Esophagus squamous epithelium (tissue), 5 donors: Measurements from ENCODE around the gene PCDH19. TPM values are rescaled to one million over a fixed set of nuclear protein-coding genes. Genes with fewer than 3 reads are reported as not detected.

Experiments
- DNase-seq: peaks from one replicate; lab custom pipeline; 2025; lab: John Stamatoyannopoulos, UW
- H3K27ac ChIP-seq, 4 donors: fragments of 200-600 bp; sonication (generic); one replicate each; pipeline ENCODE4 v1.5.1; 2016 to 2019; ENCODE audit warnings: mild to moderate bottlenecking in 1 of 4
- H3K27me3 ChIP-seq, 4 donors: fragments of 200-600 bp; sonication (generic); 1 replicate in 3 of 4; 2 replicates in 1 of 4; pipeline versions ENCODE4 v1.5.1 to v1.6.0; 2017 to 2021; ENCODE audit warnings: antibody characterized with exemption in 1 of 4
- H3K36me3 ChIP-seq, 3 donors: fragments of 200-600 bp; sonication (generic); one replicate each; pipeline ENCODE4 v1.5.1; 2016 to 2019
- H3K4me1 ChIP-seq, 3 donors: fragments of 200-600 bp; sonication (generic); one replicate each; pipeline ENCODE4 v1.5.1; 2017 to 2019
- H3K4me3 ChIP-seq, 4 donors: fragments of 200-600 bp; sonication (generic); 1 replicate in 3 of 4; 2 replicates in 1 of 4; pipeline ENCODE4 v1.5.1; 2016 to 2019; ENCODE audit warnings: mild to moderate bottlenecking in 2 of 4, moderate library complexity in 1 of 4
- H3K9me3 ChIP-seq, 3 donors: fragments of 200-600 bp; sonication (generic); one replicate each; pipeline ENCODE4 v1.5.1; 2016 to 2019
- POLR2A ChIP-seq, 4 donors: fragments of 450-650 bp; IDR thresholded peaks; one replicate each; pipeline ENCODE4 v1.6.1; 2017; ENCODE audit warnings: antibody characterized with exemption in 4 of 4, mild to moderate bottlenecking in 4 of 4, moderate library complexity in 3 of 4
- WGBS, 2 donors: methylation state at CpG; one replicate each; pipeline ENCODE4 v1.1.5; 2018; 5-methylcytosine and 5-hydroxymethylcytosine counted together
- intact Hi-C: fragments of 100-400 bp; cut with DNase I; formaldehyde crosslinking; loops from one replicate; pipeline ENCODE4 v1.15.0; 2022
- total RNA-seq, 4 donors: library from RNA; depleted of rRNA; stranded (reverse); fragments of >200 nt; gene quantifications; one replicate each; pipeline ENCODE4 v1.1.0, GENCODE V29; 2016
- TF ChIP-seq, protein P1 (sequence below), 6 experiments: fragments of 450-650 bp in 4 of 6; fragments of 200-600 bp in 2 of 6; sonication (generic) in 2 of 6; IDR thresholded peaks; one replicate each; pipeline ENCODE4 v1.5.1; 2016 to 2019; ENCODE audit warnings: antibody characterized with exemption in 6 of 6, mild to moderate bottlenecking in 4 of 6, moderate library complexity in 4 of 6
- donor health status: DM: yes; HTN: yes; CAD: no.

Gene PCDH19
- total RNA-seq, 4 donors from 2014 or later, result 0.08 to 0.76 (median 0.41) TPM

GRCh38 chrX:100355680-100356079 lies 54.4 kb downstream of the PCDH19 start:
- H3K27me3 ChIP-seq, result no peaks in the 10 kb centered on the region
- WGBS, 2 donors, result 56 to 77% methylated on average over 3 of the region's 3 CpGs
- no peaks in the 10 kb centered on the region for H3K9me3 ChIP-seq
- no peak for TF ChIP-seq POLR2A (IDR thresholded peaks at IDR 0.05)
- TF ChIP-seq, protein P1, sequence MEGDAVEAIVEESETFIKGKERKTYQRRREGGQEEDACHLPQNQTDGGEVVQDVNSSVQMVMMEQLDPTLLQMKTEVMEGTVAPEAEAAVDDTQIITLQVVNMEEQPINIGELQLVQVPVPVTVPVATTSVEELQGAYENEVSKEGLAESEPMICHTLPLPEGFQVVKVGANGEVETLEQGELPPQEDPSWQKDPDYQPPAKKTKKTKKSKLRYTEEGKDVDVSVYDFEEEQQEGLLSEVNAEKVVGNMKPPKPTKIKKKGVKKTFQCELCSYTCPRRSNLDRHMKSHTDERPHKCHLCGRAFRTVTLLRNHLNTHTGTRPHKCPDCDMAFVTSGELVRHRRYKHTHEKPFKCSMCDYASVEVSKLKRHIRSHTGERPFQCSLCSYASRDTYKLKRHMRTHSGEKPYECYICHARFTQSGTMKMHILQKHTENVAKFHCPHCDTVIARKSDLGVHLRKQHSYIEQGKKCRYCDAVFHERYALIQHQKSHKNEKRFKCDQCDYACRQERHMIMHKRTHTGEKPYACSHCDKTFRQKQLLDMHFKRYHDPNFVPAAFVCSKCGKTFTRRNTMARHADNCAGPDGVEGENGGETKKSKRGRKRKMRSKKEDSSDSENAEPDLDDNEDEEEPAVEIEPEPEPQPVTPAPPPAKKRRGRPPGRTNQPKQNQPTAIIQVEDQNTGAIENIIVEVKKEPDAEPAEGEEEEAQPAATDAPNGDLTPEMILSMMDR (IDR thresholded peaks at IDR 0.05), result no peak
- no peak overlapping the region for H3K27ac ChIP-seq
- intact Hi-C loops, result no loop called here
- no peak for DNase-seq
- no peaks in the 10 kb centered on the region for H3K4me1 ChIP-seq
- no peaks in the 10 kb centered on the region for H3K36me3 ChIP-seq
- no peak overlapping the region for H3K4me3 ChIP-seq

DNA sequence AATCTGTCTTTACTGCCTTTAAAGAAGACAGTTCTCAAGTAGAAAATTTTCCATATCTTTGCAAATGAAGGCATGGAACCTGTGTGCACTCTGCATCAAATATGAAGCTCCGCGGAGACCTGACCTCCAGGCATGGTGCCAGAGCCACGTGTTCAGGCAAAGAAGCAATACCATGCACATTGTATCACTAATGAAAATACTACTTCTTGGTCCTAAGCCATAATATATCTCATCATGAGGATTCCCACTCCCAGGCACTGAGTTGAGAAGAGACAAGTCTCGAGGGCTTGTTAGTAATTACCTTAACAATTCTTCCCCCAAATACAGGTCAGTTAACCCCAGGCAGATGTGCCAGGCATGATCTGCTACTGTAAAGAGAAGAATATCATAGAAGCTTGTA lies 56.7 kb downstream of the PCDH19 start:
- no peak for DNase-seq
- WGBS, 2 donors, result 11 to 52% methylated on average over 3 to 4 of the region's 4 CpGs
- Histone ChIP-seq H3K9me3 (no peaks in the 10 kb centered on the region), H3K27ac (no peak overlapping the region), H3K27me3 (no peaks in the 10 kb centered on the region), H3K4me3 (no peak overlapping the region), H3K4me1 (no peaks in the 10 kb centered on the region), H3K36me3 (no peaks in the 10 kb centered on the region)
- intact Hi-C loops, result no loop called here
- no peak for TF ChIP-seq POLR2A (IDR thresholded peaks at IDR 0.05)
- TF ChIP-seq, protein P1 (IDR thresholded peaks at IDR 0.05), result no peak

DNA sequence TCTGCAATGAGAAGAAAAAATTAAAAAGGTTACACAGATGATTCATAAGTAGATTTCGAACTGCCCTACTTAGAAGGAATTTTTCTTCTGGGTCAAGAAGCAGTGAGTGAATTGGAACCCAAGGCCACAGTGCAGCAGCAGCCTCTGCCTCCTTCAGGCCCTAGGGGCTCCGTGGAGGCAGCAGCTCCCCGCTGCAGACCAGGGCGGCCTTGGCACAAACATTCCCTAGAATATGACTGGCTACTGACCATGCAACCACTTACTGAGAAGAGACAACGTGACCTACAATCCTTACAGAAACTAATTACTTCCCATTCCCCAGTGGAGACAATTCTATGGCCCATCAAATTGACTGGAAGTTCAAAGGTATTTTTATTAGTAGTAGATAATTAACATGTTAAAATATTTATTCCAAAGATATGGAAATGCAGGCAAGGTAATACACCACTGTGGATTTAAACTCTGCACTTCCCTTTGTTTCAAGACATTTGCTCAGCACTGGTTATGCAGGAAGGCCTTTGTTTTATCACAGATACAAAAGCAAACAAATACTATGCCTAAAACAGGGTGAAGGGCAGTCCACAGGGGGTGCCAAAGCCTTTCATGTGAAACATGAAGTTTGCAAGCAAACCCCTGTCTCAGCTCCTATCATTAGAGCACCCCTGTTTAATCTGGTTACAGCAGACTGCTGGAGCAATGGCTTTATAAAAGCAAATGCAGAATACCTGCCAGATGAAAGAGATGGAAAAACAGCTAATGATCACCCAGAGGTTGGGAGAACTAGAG lies 59.2 kb downstream of the PCDH19 start:
- Histone ChIP-seq H3K27ac (no peak overlapping the region), H3K36me3 (no peaks in the 10 kb centered on the region), H3K9me3 (no peaks in the 10 kb centered on the region), H3K4me3 (no peak overlapping the region), H3K27me3 (no peaks in the 10 kb centered on the region), H3K4me1 (no peaks in the 10 kb centered on the region)
- no peak for TF ChIP-seq POLR2A (IDR thresholded peaks at IDR 0.05)
- TF ChIP-seq, protein P1 (IDR thresholded peaks at IDR 0.05), result no peak
- DNase-seq, result no peak
- 61 to 79% methylated on average over 2 to 5 of the region's 5 CpGs for WGBS, 2 donors
- intact Hi-C loops, result no loop called here

GRCh38 chrX:100349391-100349790 lies 60.7 kb downstream of the PCDH19 start:
- intact Hi-C loops, result no loop called here
- H3K27ac ChIP-seq, result no peak overlapping the region

DNA sequence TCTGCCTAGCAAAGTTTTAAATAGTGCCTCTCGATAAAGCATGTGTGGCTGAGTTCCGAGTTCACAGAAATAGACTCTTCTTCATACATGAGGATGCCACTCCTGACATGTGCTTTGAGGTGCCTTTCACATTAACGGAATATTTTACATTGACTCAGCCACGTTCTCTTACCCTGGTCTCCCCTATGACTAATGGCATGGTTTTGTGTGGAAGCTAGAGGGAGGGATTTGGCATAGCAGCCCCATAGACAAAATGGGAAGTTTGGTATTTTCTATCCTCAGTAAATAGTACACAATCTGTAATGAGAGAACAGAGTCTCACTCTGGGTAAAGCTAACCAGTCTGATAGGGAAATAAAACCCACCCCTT lies 68.9 kb downstream of the PCDH19 start:
- Histone ChIP-seq H3K27me3 (no peaks in the 10 kb centered on the region), H3K4me1 (no peaks in the 10 kb centered on the region), H3K4me3 (no peak overlapping the region), H3K27ac (no peak overlapping the region), H3K9me3 (no peaks in the 10 kb centered on the region), H3K36me3 (no peaks in the 10 kb centered on the region)
- TF ChIP-seq POLR2A (IDR thresholded peaks at IDR 0.05), result no peak
- TF ChIP-seq, protein P1 (IDR thresholded peaks at IDR 0.05), result no peak
- intact Hi-C loops, result no loop called here
- WGBS, 2 donors, result 59 to 68% methylated on average over 4 of the region's 4 CpGs
- DNase-seq, result no peak

More at GRCh38 chrX:100349391-100349790, 60.7 kb downstream of the PCDH19 start:
- H3K4me1 ChIP-seq, result no peaks in the 10 kb centered on the region
- no peak overlapping the region for H3K4me3 ChIP-seq
- no peak for DNase-seq
- H3K9me3 ChIP-seq, result no peaks in the 10 kb centered on the region
- TF ChIP-seq POLR2A (IDR thresholded peaks at IDR 0.05), result no peak
- TF ChIP-seq, protein P1 (IDR thresholded peaks at IDR 0.05), result no peak
- no peaks in the 10 kb centered on the region for H3K27me3 ChIP-seq
- H3K36me3 ChIP-seq, result no peaks in the 10 kb centered on the region
